GM21717 (cell line): ENCODE measurements around the gene SLC12A8.

Experiments used
- ATAC-seq: cut with Tn5 transposase; IDR thresholded peaks from one replicate; pipeline ENCODE4 v1.9.1; 2021; ENCODE audit warnings: mild to moderate bottlenecking, moderate library complexity; ENCODE audit not compliant: unreplicated experiment

The SLC12A8 gene

DNA sequence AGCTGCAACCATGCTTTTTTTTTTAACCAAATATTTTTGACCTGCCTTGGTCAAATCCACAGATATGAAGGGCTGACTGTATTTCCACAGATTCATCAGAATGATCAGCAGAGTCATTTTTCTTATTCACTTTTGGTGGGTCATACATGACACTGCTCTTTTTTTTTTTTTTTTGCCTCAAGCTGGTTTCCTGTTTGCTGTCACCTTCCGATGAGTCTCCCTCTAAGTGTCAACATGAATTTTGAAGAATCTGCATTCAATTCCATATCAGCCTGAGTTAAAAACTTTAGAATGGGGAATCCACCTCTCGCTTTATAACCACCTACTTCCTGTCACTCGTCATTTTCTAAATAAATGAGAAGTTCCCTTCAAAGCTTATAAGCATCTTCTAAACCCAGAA lies 2.2 kb upstream of the SLC12A8 start:
- ATAC-seq, result no peak

DNA sequence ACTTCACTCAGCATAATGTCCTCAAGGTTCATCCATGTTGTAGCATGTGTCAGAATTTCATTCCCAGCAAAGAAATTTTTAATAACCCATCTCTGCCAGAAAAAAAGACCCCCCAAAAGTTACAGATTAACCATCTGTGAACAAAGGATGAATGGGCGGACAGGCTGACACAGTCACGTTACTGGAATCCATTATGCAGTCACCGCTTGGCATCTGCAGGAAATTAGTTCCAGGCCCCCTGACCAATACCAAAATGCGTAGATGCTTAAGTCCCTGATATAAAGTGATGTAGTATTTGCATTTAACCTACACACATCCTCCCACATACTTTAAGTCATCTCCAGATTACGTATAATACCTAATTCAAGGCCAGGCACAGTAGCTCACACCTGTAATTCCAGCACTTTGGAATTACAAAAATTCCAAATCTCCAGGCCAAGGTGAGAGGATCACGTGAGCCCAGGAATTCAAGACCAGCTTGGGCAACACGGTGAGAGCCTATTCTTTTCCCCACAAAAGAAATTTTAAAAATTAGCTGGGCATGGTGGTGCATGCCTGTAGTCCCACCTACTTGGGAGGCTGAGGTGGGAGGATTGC lies 1.5 kb upstream of the SLC12A8 start:
- no peak for ATAC-seq

DNA sequence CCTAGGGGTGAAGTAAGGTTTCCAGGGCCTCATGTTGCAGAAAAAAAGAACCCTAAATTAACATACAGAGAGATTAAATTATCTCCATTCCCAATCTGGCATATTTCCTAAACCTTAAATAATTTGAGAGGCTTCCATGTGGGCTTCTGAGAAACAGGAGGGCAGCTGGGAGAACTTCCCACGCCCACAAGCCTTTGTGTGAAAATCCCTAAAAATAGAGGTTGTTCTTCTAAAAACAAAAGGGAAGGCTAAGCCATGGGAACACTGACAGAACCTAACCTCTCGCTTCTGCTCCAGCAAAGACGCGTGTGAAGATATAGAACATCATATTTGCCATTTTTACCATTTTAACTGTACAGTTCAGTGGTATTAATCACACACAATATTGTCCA lies 812 bp upstream of the SLC12A8 start:
- no peak for ATAC-seq

DNA sequence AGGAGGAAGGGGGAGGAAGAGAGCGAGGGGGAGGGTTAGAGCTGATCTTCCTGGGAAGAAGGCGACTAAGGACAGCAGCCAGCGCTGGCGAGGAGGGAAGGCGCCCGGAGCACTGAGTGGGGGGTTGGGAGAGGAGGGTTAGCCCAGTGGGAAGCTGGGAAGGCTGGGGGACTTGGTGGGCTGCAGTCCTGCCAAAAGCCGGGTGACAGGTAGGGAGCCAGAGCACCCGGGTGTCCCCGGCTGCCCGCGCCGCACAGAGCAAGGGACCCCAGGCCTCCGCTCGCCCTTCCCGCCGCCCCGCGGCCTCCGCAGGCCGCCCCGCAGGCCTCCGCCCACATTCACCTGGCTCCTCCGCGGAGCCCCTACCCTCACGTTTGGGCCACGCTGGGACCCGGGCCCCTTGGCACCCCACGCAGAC lies 448 bp downstream of the SLC12A8 start:
- ATAC-seq, result no peak

DNA sequence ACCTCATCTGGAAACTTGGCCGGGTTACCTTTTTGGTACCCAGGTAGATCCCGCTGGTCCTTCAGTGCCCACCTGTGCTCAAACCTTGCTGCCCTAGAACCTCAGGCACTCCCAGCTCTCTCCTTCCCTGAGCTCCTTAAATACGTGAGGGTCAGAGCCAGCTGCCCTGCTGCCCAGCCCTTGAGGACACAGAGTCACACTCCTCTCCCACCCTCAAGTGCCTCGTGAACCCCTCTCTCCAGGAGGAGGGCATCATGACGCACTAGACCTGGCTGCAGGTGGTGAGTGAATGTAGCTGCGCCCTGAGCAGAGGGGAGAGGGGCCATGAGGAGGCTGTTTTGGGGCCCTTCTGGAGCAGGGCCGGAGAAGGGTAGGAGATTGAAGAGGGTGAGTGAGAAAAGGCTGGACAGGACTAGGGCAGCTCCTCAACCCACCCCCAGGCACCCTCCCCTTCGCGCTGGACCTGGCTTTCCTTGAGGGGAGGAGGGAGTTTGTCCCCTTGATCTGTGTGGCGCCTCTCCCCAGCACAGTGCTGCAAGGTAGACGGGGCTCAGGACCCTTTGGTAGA lies 941 bp downstream of the SLC12A8 start:
- ATAC-seq, result no peak

DNA sequence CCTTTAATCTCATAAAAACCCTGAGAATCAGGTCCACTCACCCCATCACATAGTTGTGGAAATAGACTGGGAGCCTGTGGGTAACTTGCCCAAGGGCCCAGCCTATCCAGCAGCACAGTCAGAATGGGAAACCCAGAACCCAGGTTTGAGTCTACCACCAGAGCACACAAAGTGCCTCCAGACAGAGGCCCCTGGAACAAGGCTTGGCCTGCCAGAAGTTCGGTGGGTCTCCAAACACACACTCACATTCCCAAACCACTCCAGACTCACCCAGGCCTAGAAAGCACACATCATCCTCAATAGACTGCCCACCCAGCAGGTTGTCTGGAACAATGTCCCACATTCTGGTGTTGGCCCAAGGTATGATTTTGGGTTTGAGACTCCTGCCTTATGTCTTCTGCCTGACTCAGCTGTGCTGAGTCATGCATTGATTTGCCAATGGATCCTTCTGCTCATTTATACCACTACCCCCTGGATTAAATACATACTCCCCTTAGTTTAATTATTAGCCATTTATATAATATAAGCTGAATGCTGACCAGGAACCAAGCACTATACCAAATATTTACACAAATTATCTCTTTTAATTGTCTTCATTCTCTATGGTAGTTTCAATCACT lies 4.5 kb downstream of the SLC12A8 start:
- no peak for ATAC-seq

DNA sequence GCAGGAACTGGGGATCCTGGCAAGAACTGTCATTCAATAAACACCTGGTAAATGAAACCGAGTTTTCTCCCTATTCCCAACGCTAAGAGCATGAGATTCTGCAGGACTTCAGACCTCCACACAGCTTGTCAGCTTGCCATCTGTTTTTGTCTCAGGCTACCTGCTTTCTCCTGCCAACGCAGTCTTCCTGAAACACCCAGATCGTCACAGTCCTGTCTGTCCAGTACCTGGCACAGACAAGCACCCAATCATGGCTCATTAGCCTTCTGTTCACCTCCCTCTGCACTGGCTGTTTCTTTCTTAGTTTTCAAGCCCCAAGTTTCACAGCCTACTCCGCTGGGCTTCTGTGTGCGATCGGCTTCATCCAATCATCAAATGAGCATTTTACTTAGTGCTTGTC lies 5.0 kb downstream of the SLC12A8 start:
- no peak for ATAC-seq

DNA sequence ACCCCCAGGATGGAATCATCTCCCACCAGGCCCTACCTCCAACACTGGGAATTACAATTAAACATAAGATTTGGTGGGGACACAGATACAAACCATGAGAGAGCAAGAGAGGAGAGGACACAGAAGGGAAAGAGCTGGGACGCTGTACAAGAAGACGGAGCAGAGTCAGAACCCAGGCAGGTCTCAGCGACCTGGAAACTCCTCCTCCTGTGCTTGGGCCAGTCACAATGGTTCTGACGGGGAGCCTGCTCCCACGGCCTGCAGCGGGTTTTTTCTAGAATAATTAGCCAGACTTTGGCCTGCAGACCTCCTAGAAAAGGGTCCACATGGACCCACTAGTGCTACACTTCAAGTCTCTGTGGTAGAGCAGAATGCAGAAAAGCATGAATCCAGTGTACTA lies 5.6 kb downstream of the SLC12A8 start:
- ATAC-seq, result no peak

DNA sequence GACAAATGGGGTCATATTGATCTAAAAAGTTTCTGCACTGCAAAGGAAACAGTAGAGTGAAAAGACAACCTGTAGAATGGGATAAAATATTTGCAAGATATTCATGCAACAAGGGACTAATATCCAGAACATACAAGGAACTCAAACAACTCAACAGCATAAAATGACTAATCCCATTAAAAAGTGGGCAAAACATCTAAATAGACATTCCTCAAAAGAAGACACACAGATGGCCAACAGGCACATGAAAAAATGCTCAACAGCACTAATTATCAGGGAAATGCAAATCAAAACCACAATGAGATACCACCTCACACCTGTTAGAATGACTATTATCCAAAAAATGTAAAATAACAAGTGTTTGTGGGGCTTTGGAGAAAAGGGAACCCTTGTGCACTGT lies 8.8 kb downstream of the SLC12A8 start:
- ATAC-seq, result no peak

DNA sequence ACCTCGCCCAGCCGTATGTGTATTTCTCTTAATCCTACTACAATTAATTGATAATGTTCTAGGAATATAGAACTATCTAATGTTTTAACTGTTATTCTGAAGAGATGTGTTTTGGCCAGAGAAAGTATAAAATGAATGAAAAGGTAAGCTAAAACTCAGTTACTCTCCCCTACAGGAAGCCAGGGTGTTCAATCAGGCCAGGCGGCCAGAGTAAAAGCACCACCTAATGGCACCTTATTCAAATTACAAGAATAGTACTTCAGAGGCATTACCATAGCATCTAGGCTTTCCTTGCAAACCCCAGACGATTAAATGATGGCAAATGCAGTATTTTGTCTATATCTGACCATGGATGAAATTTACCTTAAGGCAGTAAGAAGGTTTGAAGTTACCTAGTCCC lies 10.4 kb downstream of the SLC12A8 start:
- ATAC-seq, result no peak

DNA sequence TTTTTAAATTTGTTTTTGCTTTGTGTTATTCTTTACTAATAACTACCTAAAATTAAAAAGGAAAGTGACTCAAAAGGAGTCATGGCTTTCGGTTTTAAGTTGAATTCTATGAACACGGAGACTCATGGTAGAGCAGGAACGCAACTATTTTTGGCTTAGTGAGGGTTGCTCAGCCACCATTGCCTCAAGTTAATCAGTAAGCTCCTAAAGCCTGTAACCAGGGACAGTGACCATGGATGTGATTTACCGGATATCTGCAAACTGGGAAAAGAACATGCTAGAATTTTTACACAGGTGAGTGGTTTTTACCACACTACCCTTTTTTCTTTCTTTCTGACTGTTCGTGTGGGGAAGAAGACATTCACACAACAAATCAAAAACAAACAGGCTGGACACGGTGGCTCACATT lies 11.8 kb downstream of the SLC12A8 start:
- ATAC-seq, result peak; percentile 59

DNA sequence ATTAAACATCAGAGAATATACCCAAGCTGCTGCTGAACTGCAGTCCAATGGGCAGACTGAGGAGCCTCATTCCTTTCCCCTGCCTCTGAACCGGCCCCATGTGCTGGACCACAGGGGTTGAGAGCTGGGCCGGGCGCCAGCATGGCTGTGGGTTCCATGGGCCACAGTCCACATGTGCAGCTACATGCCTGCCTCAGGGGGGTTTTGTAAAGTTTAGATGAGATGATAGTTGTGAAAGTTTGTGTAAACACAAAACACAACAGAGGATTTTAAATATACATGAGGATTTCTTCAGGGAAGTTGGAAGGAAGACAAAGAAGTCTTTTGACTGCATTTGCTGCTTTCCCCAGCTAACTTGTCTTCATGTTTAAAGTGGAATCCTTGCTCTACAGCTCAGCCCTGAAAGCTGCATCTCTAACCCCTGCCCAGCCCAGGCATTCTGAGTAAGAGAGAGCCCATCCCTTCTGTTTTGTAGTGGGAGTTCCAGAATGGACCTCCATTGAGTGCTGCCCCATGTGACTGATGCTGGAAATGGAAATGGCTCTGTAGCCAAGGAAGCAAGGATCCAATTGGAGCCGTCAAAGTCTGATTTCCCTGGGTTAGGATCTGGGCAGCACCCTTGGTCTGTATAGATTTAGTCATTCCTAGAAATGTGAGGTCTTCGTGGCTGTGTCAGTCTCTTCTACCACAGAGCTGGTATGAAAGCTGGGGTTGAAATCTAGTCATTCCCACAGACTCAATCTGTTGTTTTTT lies 17.5 kb downstream of the SLC12A8 start:
- ATAC-seq, result no peak

DNA sequence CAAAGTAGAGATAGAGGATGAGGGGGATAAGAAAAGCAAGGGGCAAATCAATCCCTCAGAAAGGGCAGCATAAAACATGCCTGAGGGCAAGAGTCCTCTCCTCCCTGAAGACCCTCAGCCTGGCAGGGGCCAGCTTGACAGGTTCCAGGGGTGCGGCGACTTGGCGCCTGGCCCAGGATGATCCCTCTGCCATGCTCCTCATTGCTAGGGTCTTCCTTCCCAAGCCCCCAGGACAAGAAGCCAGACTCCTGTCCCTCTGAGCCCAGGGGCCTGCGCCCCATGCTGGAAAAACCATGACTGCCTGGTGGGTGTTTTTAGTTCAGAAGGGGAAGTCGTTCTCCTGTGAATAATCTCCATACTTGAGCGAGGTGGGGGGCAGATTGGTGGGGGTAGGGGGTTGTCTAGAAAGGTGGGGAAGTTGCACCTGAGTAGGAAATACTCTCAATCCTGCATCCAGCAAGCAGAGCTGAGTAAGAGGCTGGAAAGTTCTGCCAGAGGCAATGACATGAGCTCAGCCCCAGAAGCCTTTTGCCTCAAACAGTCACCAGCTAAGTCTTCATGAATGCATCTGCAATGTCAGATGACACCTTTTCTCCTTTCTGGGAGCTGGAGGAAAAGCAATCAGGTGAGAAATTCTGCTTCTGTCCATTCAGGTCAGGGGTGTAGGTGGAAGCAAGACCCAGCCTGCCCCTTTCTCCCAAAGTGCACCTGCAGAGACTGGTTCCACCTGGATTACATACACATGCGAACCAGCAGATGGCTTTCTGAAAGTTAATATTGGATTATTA lies 18.3 kb downstream of the SLC12A8 start:
- no peak for ATAC-seq

DNA sequence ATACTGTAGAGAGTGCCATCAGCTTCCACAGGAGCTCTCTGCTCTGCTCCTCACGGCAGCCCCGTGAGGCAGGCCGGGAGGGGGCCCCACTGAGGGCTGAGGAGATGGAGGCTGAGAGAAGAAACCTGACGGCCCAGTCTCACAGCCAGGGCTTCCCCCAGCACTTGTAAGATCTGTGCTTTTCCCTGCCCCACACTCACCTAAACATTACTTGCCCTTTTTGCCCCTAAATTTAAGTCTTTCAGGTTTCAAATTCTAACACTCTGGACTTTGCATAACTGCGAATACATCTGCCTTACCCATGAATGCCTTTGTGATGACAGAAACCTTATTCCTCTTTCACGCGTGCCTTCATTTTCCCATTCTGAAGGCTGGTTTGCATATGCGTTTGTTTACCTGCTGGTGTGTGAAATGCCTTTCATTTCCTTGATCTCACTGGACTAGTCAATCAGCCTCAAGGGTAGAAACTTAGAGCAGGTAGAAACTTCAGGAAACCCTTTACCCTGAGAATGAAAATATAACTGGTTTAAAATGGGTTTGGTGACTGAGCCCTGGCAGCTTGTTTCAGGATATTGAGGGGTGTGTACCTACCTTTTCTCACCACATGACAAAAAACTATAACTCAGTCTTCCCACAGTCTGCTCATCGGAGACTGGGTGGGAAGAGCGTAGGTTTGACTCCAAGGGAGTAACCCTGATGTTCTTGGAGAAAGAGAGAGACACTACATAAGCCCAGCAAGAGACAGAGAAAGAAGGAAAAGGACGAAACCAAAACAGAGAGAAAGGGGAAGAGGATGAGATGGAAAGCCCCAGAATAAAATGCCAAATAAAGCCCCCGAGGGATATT lies 20.1 kb downstream of the SLC12A8 start:
- peak; percentile 74 for ATAC-seq

DNA sequence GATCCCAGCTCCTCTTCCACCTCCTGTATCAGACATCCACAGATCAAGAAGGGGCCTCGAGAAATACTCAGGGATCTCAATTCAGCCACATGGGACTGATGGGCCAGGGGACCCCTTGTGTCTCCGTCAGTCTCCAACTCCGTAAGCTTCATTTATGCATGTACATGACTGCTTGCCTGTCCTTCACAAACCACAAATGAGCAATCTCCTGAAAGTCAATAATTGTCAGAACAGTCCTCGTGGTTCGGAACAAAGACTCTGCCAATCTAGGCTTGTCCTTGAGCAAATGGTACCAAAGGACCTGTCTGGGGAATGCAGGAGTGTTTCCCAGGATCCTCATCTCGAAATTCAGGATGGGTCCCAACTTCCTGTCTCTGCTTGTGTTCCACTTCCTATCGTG lies 20.8 kb downstream of the SLC12A8 start:
- ATAC-seq, result no peak

DNA sequence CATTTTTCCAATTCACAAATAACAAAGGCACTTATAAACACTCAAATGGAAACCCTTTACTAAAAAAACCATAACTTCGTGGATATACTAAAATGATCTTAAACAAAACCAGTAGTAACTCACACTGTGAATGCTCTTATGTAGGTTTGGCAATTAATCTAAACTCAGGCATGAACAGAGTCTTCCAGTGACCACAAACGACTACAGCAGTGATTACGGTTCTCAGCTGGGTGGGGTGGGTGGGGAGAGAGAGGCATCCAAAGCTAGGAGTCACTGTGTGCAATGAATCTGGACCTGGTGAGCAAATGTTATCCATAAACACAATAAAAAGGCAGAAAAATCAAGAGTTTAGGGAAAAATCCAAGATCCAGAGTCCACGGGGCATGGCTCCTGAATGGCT lies 21.3 kb downstream of the SLC12A8 start:
- no peak for ATAC-seq

DNA sequence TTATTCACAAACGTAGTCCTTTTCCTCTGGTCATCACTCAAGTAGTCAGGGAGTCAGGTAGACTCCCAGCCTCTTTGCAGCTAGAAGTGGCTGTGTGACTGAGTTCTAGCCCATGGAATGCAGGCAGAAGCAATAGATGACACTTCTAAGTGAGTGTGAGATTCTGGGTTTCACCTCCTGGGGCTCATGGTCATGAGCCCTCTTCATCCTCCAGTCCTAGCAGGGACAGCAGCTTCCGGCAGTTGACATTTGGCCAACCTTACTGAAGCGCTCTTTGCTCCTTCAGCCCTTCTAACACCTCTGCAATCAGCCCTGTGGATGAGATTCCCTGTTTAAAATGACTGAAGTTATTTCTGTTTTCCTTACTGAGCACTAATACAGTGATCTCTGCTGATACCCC lies 21.8 kb downstream of the SLC12A8 start:
- ATAC-seq, result no peak

DNA sequence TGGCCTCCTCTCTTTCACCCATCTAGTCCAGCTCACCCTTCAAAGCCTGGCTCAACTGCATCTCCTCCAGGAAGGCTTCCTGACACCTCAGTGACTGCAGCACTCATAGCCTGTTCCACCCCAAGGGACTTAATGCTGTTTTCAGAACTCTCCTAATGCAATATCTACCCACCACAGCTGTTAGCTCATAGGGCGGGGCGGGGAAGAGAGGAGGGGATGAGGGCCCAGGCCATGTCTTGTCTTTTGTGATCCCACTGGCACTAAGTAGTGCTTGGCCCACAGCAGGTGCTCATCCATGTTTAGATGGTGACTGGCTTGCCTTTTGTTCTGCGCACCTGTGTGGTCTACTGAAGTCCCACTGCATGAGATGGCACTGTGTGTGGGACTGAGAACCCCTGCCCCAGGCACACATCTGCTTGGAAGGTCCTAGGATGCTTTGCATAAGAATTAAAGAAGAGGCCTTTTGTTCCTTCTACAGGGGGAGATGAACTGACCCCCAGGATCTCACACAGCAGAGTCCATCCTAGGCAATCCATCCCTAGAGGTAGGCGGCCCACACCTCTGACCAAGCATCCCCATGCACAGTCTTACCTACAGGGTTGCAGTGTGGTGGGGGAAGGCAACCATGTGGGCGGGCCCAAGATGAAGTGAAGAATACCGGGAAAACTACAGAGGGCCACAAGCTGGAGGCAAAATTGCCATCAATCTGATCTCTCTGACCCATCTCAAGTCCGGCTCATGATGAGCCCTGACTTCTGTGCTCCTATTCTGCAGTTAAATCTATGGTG lies 23.0 kb downstream of the SLC12A8 start:
- ATAC-seq, result no peak

DNA sequence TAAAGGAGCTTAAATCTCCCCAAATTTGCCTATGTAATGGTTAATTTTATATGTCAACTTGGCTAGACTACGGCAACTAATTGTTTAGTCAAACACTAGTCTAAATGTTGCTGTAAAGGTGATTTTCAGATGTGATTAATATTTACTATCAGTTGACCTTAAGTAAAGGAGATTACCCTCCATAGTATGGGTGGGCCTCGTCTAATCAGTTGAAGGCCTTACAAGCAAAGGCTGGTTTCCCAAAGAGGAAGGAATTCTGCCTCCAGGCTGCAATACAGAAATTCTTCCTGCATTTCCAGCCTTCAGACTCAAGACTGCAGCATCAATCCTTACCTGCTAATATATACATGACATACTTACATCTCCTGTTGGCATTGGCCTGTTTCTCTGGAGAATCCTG lies 23.6 kb downstream of the SLC12A8 start:
- no peak for ATAC-seq

DNA sequence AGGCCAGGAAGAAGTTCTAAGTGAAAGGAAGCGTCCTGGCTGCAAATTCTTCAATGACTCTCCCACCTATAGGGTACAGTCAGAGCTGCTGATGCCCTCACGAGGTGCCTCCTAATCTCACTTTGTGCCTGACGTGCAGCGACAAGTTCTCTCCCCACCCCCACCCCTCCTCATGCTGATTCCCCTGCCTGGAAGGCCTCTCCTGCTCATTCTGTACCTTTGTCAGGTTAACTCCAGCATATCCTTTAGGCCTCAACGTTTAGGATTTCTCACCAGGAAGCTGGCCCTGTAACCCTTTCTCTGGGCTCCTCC lies 25.0 kb downstream of the SLC12A8 start:
- ATAC-seq, result no peak
